ENCODE measurements around the gene EFL1. TPM values are rescaled to one million over a fixed set of nuclear protein-coding genes. Genes with fewer than 3 reads are reported as not detected.

EFL1 gene
- total RNA-seq, 2 donors from 2014 or later = 19.6 to 28.9 TPM

DNA sequence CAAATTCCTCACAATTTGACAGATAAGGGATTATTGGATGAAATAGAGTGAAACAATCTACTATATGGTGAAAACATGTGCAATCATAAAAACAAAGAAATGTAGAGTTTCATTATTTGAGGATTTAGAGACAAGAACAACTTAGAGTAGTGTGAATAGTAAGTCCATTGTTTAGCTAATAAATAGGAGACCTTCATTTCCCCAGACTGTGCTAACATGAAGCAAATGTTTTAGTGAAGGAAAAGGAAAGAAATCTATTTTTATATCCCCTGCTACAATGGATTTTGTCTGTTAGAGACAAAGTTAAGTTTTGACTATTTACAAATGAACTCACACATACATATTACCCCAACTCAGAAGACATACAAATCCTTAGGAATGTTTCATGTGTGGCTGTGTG is 77.8 kb downstream of the EFL1 start:
- Mint-ChIP-seq H3K27ac (no peak overlapping the region), H3K9me3 (no peaks in the 10 kb centered on the region), H3K36me3 (no peaks in the 10 kb centered on the region)
- ATAC-seq (no peak), DNase-seq (ENCODE audit: low spot score in 2 of 2) (no peak)

DNA sequence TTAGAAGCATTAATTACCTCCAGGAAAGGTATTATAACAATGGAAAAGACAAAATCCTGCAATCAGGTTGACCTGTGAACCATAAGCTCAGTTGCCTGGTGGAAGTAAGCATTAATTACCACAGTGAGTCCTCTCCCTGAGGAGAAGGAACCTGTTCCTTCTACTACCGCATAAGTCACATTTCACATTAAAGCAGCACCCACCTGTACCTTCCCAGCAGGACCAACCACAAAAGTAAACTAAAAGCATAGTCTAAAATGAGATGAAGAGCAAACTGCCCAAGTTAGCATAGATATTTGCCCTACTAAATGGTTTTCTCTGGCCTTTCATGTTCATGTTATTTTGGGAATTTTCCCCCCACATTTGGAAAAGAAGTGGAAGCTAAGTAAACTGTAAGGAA is 78.2 kb downstream of the EFL1 start:
- DNase-seq (ENCODE audit: low spot score in 2 of 2) = no peak
- Mint-ChIP-seq H3K36me3 (no peaks in the 10 kb centered on the region), H3K9me3 (no peaks in the 10 kb centered on the region), H3K27ac (no peak overlapping the region)
- ATAC-seq = no peak

DNA sequence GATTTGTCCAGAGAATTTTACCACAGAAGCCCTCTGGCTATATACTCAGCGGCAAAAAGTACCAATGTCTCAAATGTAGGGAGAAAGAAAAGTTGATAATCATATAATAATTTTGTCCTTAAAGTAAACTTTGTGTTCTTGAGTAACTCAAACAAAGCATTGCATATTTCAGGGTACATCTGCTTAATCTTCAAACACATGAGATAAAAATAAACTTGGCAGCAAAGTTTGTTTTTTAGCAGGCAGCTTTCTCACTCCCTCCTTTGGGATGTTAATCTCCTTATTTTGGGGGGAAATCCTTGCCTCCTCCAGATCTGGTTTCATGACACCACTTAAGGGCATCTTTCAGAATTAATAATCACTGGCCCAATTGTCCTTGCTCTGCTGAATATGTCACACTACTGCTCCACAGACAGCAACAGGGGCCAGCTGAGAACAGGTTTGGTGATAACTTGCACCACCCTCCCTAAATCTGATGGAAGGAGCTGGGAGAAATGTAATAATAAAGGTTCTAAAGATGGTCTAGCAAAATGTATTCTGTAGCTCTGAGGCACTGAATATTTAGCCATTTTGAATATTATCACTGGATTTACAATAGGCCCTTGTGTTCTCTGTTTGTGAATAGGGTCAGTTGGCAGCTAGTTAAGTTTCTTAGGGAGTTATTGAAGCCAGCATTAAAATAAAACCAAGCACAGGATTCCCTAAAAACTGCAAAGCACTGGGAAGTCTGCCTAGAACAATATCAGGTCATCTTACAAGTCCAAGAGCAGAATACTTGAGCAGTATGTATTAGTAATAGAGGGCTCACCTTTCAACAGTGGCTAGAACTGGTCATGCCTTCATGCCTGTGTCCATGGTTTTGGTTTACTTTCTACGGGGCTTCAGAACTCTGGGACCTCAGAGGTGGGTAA is 79.2 kb downstream of the EFL1 start:
- DNase-seq (ENCODE audit: low spot score in 2 of 2) (no peak), ATAC-seq (no peak)
- no peak overlapping the region for H3K27ac Mint-ChIP-seq
- no peaks in the 10 kb centered on the region for H3K9me3 Mint-ChIP-seq
- H3K36me3 Mint-ChIP-seq = no peaks in the 10 kb centered on the region

DNA sequence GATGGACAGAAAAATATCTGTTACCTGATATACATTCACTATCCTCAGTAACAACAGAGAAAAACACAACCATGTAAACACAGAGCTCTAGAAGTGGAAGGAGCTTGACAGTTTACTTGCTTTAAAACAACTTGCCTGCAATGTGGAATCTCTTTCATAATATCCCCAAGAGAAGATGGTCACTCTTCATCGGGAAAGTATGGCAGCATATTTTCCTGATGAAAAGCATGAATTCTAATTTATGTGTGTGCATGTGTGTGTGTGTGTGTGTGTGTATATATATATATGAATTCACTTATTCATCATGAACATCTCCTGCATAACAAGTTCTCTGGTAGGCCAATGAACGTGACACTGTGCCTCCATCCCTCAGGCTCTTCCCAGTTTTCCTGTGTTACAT is 81.2 kb downstream of the EFL1 start:
- ATAC-seq (no peak), DNase-seq (ENCODE audit: low spot score in 2 of 2) (no peak)
- peak overlapping the region in 1 of 2 donors; percentile 23 for H3K27ac Mint-ChIP-seq
- no peaks in the 10 kb centered on the region for H3K9me3 Mint-ChIP-seq
- H3K36me3 Mint-ChIP-seq = no peaks in the 10 kb centered on the region

DNA sequence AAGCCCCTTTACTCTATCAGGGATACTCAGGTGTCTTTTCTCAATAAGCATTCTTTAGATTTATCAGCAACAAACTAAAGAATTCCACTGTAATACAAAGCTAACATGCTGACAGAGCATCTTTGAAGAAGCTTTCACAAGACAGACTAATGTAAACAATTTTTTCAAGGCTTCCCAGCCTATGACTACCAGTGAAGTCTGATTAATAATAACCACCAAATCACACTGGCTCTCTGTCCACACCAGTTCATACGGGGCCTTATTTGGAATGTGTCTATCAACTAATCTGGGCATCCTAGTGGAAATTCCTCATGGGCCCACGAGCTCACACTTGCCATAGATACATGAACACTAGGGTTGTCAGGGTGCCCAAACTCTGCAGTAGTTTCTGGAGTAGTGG is 84.5 kb downstream of the EFL1 start:
- ATAC-seq (no peak), DNase-seq (ENCODE audit: low spot score in 2 of 2) (no peak)
- H3K9me3 Mint-ChIP-seq = no peaks in the 10 kb centered on the region
- H3K36me3 Mint-ChIP-seq = no peaks in the 10 kb centered on the region
- no peak overlapping the region for H3K27ac Mint-ChIP-seq

DNA sequence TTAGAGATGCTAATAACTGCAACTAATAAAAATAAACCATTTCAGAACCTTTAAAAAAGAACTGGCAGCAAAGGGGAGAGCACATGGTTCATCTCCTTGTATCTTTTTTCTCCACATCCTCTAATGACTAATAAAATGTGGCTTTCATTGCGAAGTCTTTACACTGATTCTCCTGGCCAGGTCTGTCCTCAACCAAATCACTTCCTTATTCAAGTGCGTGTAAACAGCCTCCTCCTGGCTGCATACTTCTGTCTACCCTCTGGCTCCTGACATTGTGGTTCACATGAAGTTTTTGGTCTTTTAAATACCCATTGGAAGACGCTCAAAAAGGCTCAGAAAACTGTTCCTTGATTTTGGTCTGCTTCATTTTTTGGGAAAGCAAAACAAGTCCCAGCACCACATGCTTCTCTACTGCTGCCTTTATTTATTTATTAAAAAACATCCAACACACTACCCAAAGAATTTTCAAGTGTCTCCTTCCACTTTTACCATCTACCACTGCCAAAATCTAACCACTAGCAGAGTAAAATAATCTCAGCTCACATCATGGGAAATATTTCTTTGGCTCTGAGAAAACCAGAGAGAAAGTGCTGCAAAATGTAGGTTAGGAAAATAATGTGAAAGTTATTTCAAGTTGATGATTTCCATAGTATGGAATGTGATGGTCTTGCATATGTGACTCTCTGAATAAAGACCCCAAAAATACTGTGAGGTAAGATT is 85.1 kb downstream of the EFL1 start:
- H3K36me3 Mint-ChIP-seq = no peaks in the 10 kb centered on the region
- ATAC-seq (no peak), DNase-seq (ENCODE audit: low spot score in 2 of 2) (no peak)
- no peaks in the 10 kb centered on the region for H3K9me3 Mint-ChIP-seq
- no peak overlapping the region for H3K27ac Mint-ChIP-seq

DNA sequence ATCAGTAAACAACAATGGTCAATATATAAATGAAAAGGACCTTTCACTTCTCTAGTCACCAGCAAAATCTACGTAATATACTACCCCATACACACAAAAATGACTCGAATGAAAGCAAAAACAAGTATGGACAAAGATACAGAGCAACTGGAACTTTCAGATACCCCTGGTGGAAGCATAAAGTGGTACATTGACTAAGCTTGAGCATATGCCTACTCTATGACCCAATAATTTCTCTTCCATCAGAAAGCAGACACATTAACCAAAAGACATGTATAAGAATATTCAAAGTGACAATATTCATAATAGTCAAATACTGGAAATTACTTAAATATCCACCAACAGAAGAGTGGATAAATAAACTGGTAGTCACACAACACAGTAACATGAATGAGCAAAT is 86.0 kb downstream of the EFL1 start:
- Mint-ChIP-seq H3K27ac (no peak overlapping the region), H3K36me3 (no peaks in the 10 kb centered on the region)
- no peak for DNase-seq (ENCODE audit: low spot score in 2 of 2)

DNA sequence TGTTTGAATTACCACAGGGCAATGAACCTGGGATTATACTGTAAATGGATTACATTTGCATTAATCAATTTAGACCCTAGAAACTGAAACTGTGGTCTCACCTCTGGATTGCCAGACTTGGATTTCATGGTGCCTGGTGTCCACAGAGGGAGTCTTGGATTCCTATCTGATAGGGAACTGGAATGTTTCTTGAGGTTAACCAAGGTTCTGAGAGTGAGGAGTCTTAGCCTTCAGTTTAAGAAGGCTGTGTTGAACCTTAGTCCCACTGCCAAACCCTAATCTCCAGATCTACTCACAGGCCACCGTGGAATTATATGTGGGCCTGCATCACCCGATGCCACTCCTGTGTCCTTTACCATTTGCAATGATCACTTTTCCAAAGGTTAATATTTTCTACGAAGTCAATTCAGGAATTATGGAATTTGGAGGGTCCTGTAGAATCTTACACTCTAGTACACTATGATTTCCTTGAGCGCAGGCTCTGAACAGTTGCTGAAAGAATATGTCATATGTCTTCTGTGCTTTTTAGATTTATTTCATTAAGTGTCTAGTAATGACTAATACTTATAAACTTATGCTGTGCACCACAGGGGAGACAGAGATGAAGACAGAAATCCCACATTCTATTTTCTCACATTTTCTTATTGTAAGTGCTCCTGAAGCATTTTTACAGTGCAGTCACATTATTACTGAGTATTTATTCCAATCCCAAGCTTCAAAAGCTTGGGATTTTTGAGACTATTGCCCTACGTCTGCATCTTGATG is 87.9 kb downstream of the EFL1 start:
- ATAC-seq (no peak), DNase-seq (ENCODE audit: low spot score in 2 of 2) (no peak)
- Mint-ChIP-seq H3K27ac (no peak overlapping the region), H3K9me3 (no peaks in the 10 kb centered on the region), H3K36me3 (no peaks in the 10 kb centered on the region)

More for the DNA sequence above, 86.0 kb downstream of the EFL1 start:
- no peak for ATAC-seq
- H3K9me3 Mint-ChIP-seq = no peaks in the 10 kb centered on the region

DNA sequence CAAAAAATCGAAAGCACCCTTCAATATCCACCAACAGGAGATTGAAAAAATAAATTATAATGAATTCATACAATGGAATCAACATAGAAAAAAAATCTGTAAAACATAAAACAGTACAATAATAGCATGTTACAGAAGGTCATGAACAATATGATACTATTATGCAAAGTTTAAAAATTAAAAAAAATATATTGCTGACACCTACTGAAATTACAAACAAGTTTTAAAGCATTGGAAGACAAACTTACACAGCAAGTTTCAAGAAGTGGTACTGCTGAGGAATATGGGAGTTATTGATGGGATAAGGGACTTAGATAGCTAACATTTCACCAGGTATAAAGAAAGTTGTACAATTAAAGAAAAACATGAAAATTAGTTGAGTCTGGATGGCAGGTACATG is 89.4 kb downstream of the EFL1 start:
- Mint-ChIP-seq H3K27ac (no peak overlapping the region), H3K9me3 (no peaks in the 10 kb centered on the region), H3K36me3 (no peaks in the 10 kb centered on the region)
- ATAC-seq (no peak), DNase-seq (ENCODE audit: low spot score in 2 of 2) (no peak)

DNA sequence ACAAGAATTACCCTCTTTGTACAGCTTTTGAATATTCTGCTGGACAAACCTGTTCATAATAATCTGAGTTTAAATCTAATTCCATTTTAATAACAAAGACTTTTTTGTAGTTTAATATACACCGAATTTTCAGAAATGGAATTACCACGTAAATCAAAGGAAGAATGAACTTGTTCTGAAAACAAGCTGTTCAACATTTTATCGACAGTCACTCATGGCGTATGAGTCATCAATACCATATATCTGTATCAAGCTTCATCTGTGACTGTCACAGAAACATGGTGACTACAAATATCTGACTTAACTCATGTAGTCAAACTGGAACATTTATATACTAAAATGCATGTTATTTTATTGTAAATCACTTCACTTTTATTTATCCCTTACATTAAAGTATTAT is 90.0 kb downstream of the EFL1 start:
- Mint-ChIP-seq H3K36me3 (no peaks in the 10 kb centered on the region), H3K27ac (no peak overlapping the region), H3K9me3 (no peaks in the 10 kb centered on the region)
- DNase-seq (ENCODE audit: low spot score in 2 of 2) (no peak), ATAC-seq (no peak)

DNA sequence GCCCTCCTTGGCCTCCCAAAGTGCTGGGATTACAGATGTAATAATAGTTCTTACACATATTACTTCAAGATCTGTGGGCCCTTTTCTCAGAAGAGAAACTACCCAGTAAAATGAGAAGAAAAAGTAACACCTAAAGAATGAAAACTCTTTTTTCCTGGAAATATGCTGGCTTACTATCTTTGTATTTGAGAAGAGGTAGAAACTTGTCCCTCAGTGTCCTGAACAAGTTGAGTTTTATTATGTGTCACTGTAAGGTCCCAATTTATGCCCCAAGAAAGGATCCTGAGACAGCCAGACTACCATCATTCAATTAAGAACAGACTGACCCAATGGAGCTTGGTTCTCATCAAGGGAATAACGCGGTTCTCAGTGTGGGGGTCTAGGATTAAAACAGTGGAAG is 93.8 kb downstream of the EFL1 start:
- no peak for ATAC-seq
- Mint-ChIP-seq H3K9me3 (no peaks in the 10 kb centered on the region), H3K36me3 (no peaks in the 10 kb centered on the region), H3K27ac (no peak overlapping the region)
- no peak for DNase-seq (ENCODE audit: low spot score in 2 of 2)

DNA sequence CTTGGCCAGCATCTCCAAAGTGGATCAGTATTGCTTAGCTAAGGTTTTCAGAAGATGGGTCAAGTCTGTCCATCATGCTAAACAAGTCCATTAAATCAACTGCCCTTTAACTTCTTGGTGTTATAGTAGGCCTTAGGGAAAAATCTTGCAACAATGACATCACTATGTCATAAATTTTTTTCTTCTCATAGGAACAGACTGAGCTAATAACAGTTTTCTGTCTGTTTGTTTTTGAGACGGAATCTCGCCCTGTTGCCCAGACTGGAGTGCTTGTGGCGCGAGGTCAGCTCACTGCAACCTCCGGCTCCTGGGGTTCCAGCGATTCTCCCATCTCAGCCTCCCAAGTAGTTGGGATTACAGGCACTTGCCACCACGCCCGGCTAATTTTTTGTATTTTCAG is 94.2 kb downstream of the EFL1 start:
- no peak overlapping the region for H3K27ac Mint-ChIP-seq
- no peaks in the 10 kb centered on the region for H3K9me3 Mint-ChIP-seq
- no peaks in the 10 kb centered on the region for H3K36me3 Mint-ChIP-seq
- ATAC-seq (no peak), DNase-seq (ENCODE audit: low spot score in 2 of 2) (no peak)

DNA sequence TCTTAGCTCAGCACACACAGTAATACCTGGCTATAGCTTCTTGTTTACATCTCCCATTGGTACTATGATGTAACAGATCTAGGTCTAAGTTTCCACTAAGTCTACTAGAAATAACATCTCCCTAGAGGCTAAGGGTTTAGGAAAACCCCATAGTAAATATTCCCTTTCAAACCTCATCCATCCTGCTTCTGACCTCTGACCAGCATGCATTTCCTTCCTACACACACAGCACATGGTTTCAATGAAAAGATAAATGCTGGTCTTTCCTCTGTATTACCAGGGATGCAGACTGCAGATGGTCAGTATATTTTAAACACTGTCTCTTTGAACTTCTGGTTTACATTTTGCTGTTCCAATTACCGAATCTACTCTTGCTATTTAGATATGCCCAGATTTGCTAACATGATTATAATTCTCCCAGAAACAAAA is 96.6 kb downstream of the EFL1 start:
- Mint-ChIP-seq H3K27ac (no peak overlapping the region), H3K9me3 (no peaks in the 10 kb centered on the region), H3K36me3 (peaks cover 0 to 12% of the 10 kb centered on the region in 2 donors)
- ATAC-seq (no peak), DNase-seq (ENCODE audit: low spot score in 2 of 2) (no peak)

DNA sequence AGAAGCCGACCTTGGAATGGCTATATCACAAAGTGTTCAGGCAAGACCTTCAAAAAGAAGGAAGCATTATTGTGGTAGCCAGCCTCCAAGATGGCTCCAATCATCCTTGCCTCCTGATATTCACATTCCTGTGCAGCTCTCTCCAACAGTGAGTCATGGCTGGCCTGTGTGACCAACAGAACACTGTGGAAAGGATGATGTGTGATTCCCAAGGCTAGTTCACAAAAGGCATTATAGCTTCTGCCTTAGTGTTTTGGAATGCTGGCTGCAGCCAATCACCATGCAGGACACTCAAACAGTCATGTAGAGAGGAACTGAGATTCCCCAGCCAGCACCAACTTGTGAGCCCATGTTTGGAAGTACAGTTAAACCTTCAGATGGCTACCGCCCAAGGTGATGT is 102.6 kb downstream of the EFL1 start:
- Mint-ChIP-seq H3K36me3 (peaks cover 6 to 20% of the 10 kb centered on the region in 2 donors), H3K9me3 (no peaks in the 10 kb centered on the region), H3K27ac (no peak overlapping the region)
- no peak for ATAC-seq
- no peak for DNase-seq (ENCODE audit: low spot score in 2 of 2)

DNA sequence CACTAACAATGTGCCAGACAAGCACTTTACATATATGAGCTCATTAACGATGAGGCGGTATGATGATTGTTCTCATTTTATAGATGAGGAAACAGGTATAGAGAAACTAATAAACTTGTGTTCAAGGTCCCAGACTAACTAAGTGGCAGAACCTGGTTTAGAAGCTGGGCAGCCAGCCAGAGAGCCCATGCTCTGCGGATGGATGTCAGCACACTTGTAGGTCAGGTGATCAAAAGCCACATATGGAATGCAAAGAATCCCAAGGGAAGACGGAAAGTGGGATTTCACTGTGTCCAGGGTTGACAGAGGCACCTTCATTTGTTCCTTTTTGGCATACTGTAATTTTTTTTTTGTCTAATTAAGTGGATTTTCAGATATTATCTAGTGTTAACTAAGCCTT is 103.7 kb downstream of the EFL1 start:
- DNase-seq (ENCODE audit: low spot score in 2 of 2) = no peak
- no peaks in the 10 kb centered on the region for H3K9me3 Mint-ChIP-seq
- H3K36me3 Mint-ChIP-seq = peaks cover 6 to 20% of the 10 kb centered on the region in 2 donors
- no peak for ATAC-seq
- H3K27ac Mint-ChIP-seq = no peak overlapping the region

DNA sequence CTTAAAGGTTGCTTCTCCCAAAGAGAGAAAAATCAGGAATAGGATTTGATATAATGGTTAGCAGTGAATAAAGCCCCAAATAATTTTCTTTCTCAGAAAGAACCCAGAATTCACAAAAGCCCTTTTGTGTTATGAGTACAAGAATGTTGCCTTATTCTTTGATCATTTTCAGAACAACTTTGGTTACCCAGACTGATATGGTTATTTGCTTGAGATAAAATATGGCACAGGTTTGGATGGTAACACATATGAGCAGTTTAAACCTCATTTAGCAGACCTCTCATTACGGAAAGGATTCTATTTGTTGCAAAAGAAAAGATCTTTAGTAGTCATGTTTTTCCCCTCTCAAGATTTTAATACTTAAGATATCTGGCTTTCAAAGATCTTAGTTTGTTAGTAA is 111.9 kb downstream of the EFL1 start:
- Mint-ChIP-seq H3K9me3 (no peaks in the 10 kb centered on the region), H3K27ac (no peak overlapping the region), H3K36me3 (peaks cover 8 to 12% of the 10 kb centered on the region in 2 donors)
- DNase-seq (ENCODE audit: low spot score in 2 of 2) = no peak
- no peak for ATAC-seq

DNA sequence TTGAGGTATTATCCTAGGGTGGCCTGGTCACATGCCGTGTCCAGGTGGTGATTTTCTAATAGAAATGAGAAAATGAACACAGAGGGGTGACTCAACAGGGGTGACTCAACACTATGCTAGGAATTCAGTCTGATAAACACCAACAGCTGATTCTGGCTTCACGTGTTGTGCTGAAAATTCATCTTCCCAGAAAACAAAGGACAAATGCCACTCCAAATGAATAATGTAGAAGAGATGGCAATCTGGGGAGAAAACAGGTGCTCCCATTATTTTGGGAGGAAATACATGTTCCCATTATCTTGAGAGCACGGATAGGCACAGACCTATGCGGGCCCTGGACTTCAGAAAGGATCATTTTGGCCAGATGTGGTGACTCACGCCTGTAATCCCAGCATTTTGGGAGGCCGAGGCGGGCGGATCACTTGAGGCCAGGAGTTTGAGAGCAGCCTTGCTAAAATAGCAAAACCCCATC is 115.5 kb downstream of the EFL1 start:
- no peak for ATAC-seq
- Mint-ChIP-seq H3K27ac (no peak overlapping the region), H3K36me3 (peaks cover 3 to 9% of the 10 kb centered on the region in 2 donors), H3K9me3 (no peaks in the 10 kb centered on the region)
- no peak for DNase-seq (ENCODE audit: low spot score in 2 of 2)
